Liver (tissue), 9 donors: ENCODE data around the gene ADIG. TPM values are rescaled to one million over a fixed set of nuclear protein-coding genes. Genes with fewer than 3 reads are reported as not detected.

Source experiments
- DNase-seq: peaks from one replicate; pipeline ENCODE4 v3.0.0-alpha.2; 2017; ENCODE audit warnings: low spot score
- H3K27ac ChIP-seq, 2 donors: one replicate each; pipeline ENCODE4 v1.7.0; 2013; ENCODE audit warnings: inconsistent platforms in 2 of 2, low read length in 2 of 2, control low read depth in 1 of 2, low read depth in 1 of 2, mild to moderate bottlenecking in 1 of 2
- H3K27me3 ChIP-seq, 4 donors: one replicate each; pipeline versions ENCODE4 v1.6.1 to v1.7.0; 2013; ENCODE audit warnings: low read length in 3 of 4, inconsistent platforms in 1 of 4, mild to moderate bottlenecking in 1 of 4, moderate library complexity in 1 of 4; ENCODE audit not compliant: control insufficient read depth in 4 of 4, insufficient read depth in 4 of 4
- H3K36me3 ChIP-seq, 4 donors: one replicate each; pipeline versions ENCODE4 v1.6.1 to v1.7.0; 2013; ENCODE audit warnings: low read length in 3 of 4, mild to moderate bottlenecking in 3 of 4, low read depth in 1 of 4, moderate library complexity in 1 of 4; ENCODE audit not compliant: control insufficient read depth in 4 of 4, insufficient read depth in 3 of 4
- H3K4me1 ChIP-seq, 4 donors: one replicate each; pipeline versions ENCODE4 v1.6.1 to v1.7.0; 2013; ENCODE audit warnings: low read length in 3 of 4, mild to moderate bottlenecking in 3 of 4, moderate library complexity in 1 of 4; ENCODE audit not compliant: control insufficient read depth in 4 of 4, insufficient read depth in 4 of 4
- H3K4me3 ChIP-seq, 3 donors: one replicate each; pipeline versions ENCODE4 v1.6.1 to v1.7.0; 2013; ENCODE audit warnings: low read length in 3 of 3, control low read depth in 1 of 3, low read depth in 1 of 3, mild to moderate bottlenecking in 1 of 3
- H3K9ac ChIP-seq, 2 donors: one replicate each; pipeline ENCODE4 v1.7.0; 2013; ENCODE audit warnings: low read length in 2 of 2, mild to moderate bottlenecking in 2 of 2, moderate library complexity in 2 of 2, control low read depth in 1 of 2, low read depth in 1 of 2
- H3K9me3 ChIP-seq, 4 donors: one replicate each; pipeline versions ENCODE4 v1.6.1 to v1.7.0; 2013; ENCODE audit warnings: low read length in 3 of 4; ENCODE audit not compliant: control insufficient read depth in 4 of 4
- EGR1 ChIP-seq, 2 donors: IDR thresholded peaks; 2 replicates each; pipeline ENCODE4 v1.6.1; 2016 to 2018; ENCODE audit warnings: antibody characterized with exemption in 2 of 2, low read depth in 2 of 2
- FOXA2 ChIP-seq: IDR thresholded peaks from 2 replicates; pipeline ENCODE4 v1.6.1; 2016; ENCODE audit warnings: antibody characterized with exemption
- HNF4A ChIP-seq, 2 donors: conservative IDR thresholded peaks; 2 replicates each; pipeline ENCODE4 v1.6.1; 2016; ENCODE audit warnings: antibody characterized with exemption in 2 of 2, mild to moderate bottlenecking in 2 of 2
- HNF4G ChIP-seq: IDR thresholded peaks from 2 replicates; pipeline ENCODE4 v1.6.1; 2016; ENCODE audit warnings: antibody characterized with exemption
- JUND ChIP-seq, 2 donors: IDR thresholded peaks; 2 replicates each; pipeline ENCODE4 v1.6.1; 2016; ENCODE audit warnings: antibody characterized with exemption in 2 of 2
- NR2F2 ChIP-seq: IDR thresholded peaks from 2 replicates; pipeline ENCODE4 v1.6.1; 2016; ENCODE audit warnings: antibody characterized with exemption
- RAD21 ChIP-seq, 2 donors: IDR thresholded peaks; 2 replicates each; pipeline ENCODE4 v1.6.1; 2016; ENCODE audit warnings: antibody characterized with exemption in 2 of 2, mild to moderate bottlenecking in 2 of 2
- TAF1 ChIP-seq: conservative IDR thresholded peaks from 2 replicates; pipeline ENCODE4 v1.6.1; 2016; ENCODE audit warnings: antibody characterized with exemption, mild to moderate bottlenecking
- WGBS: extraction: QIAGEN DNeasy Blood & Tissue Kit; methylation state at CpG from one replicate; pipeline ENCODE4 v1.1.7; 2013; 5-methylcytosine and 5-hydroxymethylcytosine counted together
- polyA plus RNA-seq, 2 donors: library from polyadenylated mRNA; stranded (reverse) in 1 of 2; unstranded in 1 of 2; fragments of 200-250 nt in 1 of 2; fragments of >200 nt in 1 of 2; fragmentation: Nextera tagmentation in 1 of 2; extraction: Ambion mirVana in 1 of 2; gene quantifications; one replicate each; pipeline versions ENCODE4 v1.2.1 to v1.2.3, GENCODE V29; 2013 to 2015
- total RNA-seq, 2 donors: library from RNA; depleted of rRNA; stranded (reverse); fragments of >200 nt; gene quantifications; one replicate each; pipeline ENCODE4 v1.2.3, GENCODE V29; 2014
- TF ChIP-seq, protein P1 (sequence below): IDR thresholded peaks from 2 replicates; pipeline ENCODE4 v1.6.1; 2016; ENCODE audit warnings: antibody characterized with exemption, mild to moderate bottlenecking
- TF ChIP-seq, protein P2 (sequence below): IDR thresholded peaks from 2 replicates; pipeline ENCODE4 v1.6.1; 2016; ENCODE audit warnings: antibody characterized with exemption
- TF ChIP-seq, protein P3 (sequence below): IDR thresholded peaks from 2 replicates; pipeline ENCODE4 v1.6.1; 2016; ENCODE audit warnings: antibody characterized with exemption
- TF ChIP-seq, protein P4 (sequence below): fragments of 150-350 bp; IDR thresholded peaks from 2 replicates; pipeline ENCODE4 v1.5.1; 2017; ENCODE audit warnings: improper control_type of control experiment, low read depth, low read length; ENCODE audit not compliant: missing input control
- donor health status: healthy.
- donor health status: healthy.
- donor health status: healthy.
- donor health status: healthy.
- donor health status: healthy.

ADIG gene
- total and polyA plus RNA-seq, 4 donors, result not detected

DNA sequence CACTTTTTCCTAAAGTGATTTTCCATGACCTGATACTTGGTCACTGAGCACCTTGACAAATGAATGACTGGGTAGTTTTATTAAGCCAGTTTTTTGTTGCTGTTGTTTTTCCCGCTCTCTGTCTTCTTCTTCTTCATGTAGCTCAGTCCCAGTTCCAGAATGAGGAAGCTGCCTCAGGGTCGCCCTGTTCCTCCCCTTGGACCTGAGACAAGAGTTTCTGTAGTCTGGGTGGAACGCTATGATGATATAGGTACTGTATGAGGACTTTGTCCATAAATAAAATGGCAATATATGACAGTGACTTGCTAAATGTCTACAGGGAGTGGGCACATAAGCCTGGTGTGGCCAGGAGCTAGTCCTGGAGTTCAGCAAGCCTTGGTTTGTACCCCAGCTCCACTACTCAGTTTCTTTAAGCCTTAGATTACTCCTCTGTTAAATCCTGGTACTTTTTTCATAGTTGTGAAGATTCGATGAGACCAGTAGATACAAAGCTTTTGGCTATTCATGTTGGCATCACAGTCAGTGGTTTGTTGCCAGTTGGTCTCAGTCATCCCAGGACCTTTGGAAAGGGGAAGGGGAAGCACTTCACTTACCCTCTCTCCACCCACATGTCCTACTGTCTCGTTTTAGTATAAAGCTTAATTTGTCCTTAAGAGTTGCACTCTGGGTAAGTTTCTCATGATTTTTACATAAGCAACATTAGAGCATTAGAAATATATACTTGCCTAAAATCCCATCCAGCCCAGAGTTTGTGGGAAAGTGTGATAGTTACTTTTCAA, 11.1 kb upstream of the ADIG start (continued):
- no peak for TF ChIP-seq EGR1 (IDR thresholded peaks at IDR 0.05; ENCODE audit: low read depth in 2 of 2)
- TF ChIP-seq, protein P1, sequence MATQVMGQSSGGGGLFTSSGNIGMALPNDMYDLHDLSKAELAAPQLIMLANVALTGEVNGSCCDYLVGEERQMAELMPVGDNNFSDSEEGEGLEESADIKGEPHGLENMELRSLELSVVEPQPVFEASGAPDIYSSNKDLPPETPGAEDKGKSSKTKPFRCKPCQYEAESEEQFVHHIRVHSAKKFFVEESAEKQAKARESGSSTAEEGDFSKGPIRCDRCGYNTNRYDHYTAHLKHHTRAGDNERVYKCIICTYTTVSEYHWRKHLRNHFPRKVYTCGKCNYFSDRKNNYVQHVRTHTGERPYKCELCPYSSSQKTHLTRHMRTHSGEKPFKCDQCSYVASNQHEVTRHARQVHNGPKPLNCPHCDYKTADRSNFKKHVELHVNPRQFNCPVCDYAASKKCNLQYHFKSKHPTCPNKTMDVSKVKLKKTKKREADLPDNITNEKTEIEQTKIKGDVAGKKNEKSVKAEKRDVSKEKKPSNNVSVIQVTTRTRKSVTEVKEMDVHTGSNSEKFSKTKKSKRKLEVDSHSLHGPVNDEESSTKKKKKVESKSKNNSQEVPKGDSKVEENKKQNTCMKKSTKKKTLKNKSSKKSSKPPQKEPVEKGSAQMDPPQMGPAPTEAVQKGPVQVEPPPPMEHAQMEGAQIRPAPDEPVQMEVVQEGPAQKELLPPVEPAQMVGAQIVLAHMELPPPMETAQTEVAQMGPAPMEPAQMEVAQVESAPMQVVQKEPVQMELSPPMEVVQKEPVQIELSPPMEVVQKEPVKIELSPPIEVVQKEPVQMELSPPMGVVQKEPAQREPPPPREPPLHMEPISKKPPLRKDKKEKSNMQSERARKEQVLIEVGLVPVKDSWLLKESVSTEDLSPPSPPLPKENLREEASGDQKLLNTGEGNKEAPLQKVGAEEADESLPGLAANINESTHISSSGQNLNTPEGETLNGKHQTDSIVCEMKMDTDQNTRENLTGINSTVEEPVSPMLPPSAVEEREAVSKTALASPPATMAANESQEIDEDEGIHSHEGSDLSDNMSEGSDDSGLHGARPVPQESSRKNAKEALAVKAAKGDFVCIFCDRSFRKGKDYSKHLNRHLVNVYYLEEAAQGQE, result no peak
- no peak for TF ChIP-seq HNF4A (conservative IDR thresholded peaks at IDR 0.05)
- TF ChIP-seq RAD21 (IDR thresholded peaks at IDR 0.05), result no peak

DNA sequence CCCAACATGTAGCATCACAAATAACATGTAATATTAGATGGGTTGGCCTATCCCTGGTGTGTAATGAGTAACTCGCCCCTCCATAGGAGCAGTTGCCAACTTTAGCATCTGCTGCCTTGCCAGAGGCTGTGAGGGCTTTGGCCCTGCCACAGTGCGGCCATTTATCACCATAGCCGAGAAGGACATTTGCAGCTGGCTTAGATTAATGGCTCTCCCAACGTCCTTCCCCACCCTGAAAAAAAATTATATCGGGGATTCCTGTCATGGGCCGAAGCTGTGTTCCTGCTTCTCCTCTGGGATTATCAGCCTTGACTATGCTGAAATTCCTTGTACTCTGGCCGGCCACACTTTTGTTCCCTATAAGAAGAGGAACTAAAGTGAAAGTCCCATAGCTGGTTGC, 7.6 kb upstream of the ADIG start:
- Histone ChIP-seq H3K27me3 (no peaks in the 10 kb centered on the region), H3K9me3 (no peaks in the 10 kb centered on the region), H3K4me3 (no peak overlapping the region), H3K27ac (no peak overlapping the region), H3K9ac (no peak overlapping the region), H3K4me1 (no peaks in the 10 kb centered on the region), H3K36me3 (peaks cover 4 to 39% (median 34%) of the 10 kb centered on the region in 4 donors)
- WGBS, result 94% methylated on average over 7 of the region's 7 CpGs
- TF ChIP-seq RAD21 (IDR thresholded peaks at IDR 0.05) (no peak), HNF4G (no peak), EGR1 (IDR thresholded peaks at IDR 0.05; ENCODE audit: low read depth in 2 of 2) (no peak), TAF1 (no peak), NR2F2 (no peak), FOXA2 (no peak), JUND (IDR thresholded peaks at IDR 0.05) (no peak)
- TF ChIP-seq, protein P2, sequence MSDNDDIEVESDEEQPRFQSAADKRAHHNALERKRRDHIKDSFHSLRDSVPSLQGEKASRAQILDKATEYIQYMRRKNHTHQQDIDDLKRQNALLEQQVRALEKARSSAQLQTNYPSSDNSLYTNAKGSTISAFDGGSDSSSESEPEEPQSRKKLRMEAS, result no peak
- TF ChIP-seq, protein P3, sequence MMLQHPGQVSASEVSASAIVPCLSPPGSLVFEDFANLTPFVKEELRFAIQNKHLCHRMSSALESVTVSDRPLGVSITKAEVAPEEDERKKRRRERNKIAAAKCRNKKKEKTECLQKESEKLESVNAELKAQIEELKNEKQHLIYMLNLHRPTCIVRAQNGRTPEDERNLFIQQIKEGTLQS, result no peak
- TF ChIP-seq, protein P1, result no peak
- TF ChIP-seq, protein P4, sequence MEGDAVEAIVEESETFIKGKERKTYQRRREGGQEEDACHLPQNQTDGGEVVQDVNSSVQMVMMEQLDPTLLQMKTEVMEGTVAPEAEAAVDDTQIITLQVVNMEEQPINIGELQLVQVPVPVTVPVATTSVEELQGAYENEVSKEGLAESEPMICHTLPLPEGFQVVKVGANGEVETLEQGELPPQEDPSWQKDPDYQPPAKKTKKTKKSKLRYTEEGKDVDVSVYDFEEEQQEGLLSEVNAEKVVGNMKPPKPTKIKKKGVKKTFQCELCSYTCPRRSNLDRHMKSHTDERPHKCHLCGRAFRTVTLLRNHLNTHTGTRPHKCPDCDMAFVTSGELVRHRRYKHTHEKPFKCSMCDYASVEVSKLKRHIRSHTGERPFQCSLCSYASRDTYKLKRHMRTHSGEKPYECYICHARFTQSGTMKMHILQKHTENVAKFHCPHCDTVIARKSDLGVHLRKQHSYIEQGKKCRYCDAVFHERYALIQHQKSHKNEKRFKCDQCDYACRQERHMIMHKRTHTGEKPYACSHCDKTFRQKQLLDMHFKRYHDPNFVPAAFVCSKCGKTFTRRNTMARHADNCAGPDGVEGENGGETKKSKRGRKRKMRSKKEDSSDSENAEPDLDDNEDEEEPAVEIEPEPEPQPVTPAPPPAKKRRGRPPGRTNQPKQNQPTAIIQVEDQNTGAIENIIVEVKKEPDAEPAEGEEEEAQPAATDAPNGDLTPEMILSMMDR, result no peak
- DNase-seq, result no peak
